Sigmoid colon (tissue), 7 donors: Measurements from ENCODE around the gene PXT1. TPM values are rescaled to one million over a fixed set of nuclear protein-coding genes. Genes with fewer than 3 reads are reported as not detected.
A peak's percentile ranks its signal among the peaks of the same experiment; 100 is the strongest.

Source experiments
- DNase-seq: peaks from one replicate; pipeline ENCODE4 v3.0.0-alpha.2; 2019
- H3K27ac ChIP-seq, 4 donors: fragments of 200-600 bp; sonication (generic); one replicate each; pipeline ENCODE4 v1.5.1; 2016 to 2019; ENCODE audit warnings: mild to moderate bottlenecking in 1 of 4
- H3K27me3 ChIP-seq, 3 donors: fragments of 200-600 bp; sonication (generic); one replicate each; pipeline ENCODE4 v1.5.1; 2019; ENCODE audit warnings: mild to moderate bottlenecking in 1 of 3
- H3K36me3 ChIP-seq, 4 donors: fragments of 200-600 bp; sonication (generic); one replicate each; pipeline ENCODE4 v1.5.1; 2016 to 2019
- H3K4me1 ChIP-seq, 4 donors: fragments of 200-600 bp; sonication (generic); one replicate each; pipeline ENCODE4 v1.5.1; 2017 to 2019
- H3K4me3 ChIP-seq, 4 donors: fragments of 200-600 bp; sonication (generic); one replicate each; pipeline ENCODE4 v1.5.1; 2017 to 2019; ENCODE audit warnings: mild to moderate bottlenecking in 2 of 4, moderate library complexity in 1 of 4
- H3K9me3 ChIP-seq, 4 donors: fragments of 200-600 bp in 3 of 4; sonication (generic) in 3 of 4; one replicate each; pipeline versions ENCODE4 v1.5.1 to v1.6.1; 2013 to 2019
- CTCF ChIP-seq, 4 experiments: fragments of 450-650 bp in 3 of 4; fragments of 200-600 bp in 1 of 4; IDR thresholded peaks; one replicate each; pipeline ENCODE4 v1.5.1; 2016 to 2019; ENCODE audit warnings: antibody characterized with exemption in 4 of 4, mild to moderate bottlenecking in 3 of 4, moderate library complexity in 2 of 4
- EP300 ChIP-seq, 4 donors: sonication (generic); formaldehyde crosslinking; IDR thresholded peaks; one replicate each; pipeline ENCODE4 v1.6.1; 2017; ENCODE audit warnings: antibody characterized with exemption in 4 of 4
- POLR2A ChIP-seq, 2 donors: fragments of 450-650 bp; IDR thresholded peaks; one replicate each; pipeline ENCODE4 v1.6.1; 2016; ENCODE audit warnings: antibody characterized with exemption in 2 of 2, mild to moderate bottlenecking in 2 of 2, moderate library complexity in 2 of 2
- POLR2AphosphoS5 ChIP-seq, 4 donors: sonication (generic); formaldehyde crosslinking; IDR thresholded peaks; one replicate each; pipeline ENCODE4 v1.6.1; 2017; ENCODE audit warnings: antibody characterized with exemption in 4 of 4
- WGBS, 2 donors: extraction: QIAGEN DNeasy Blood & Tissue Kit; methylation state at CpG; one replicate each; pipeline ENCODE4 v1.1.7; 2013; 5-methylcytosine and 5-hydroxymethylcytosine counted together
- intact Hi-C: fragments of 100-400 bp; cut with DNase I; formaldehyde crosslinking; loops from one replicate; pipeline ENCODE4 v1.15.1; 2023
- polyA plus RNA-seq, 3 donors: library from polyadenylated mRNA; stranded (reverse); fragments of 200-250 nt; gene quantifications; one replicate each; pipeline ENCODE4 v1.2.3, GENCODE V29; 2013
- total RNA-seq, 4 donors: library from RNA; depleted of rRNA; stranded (reverse); fragments of >200 nt; gene quantifications; one replicate each; pipeline ENCODE4 v1.1.0, GENCODE V29; 2016
- donor health status: healthy with polysubstance abuse.
- donor health status: Bipolar disorder and iron deficiency.
- donor health status: healthy.

Gene PXT1
- not detected for total RNA-seq
- polyA plus RNA-seq = not detected

GRCh38 chr6:36442671-36443470, at the start of gene PXT1, which contains the start of gene KCTD20:
Gene PXT1 (minus strand): TSS chr6:36442854. CDS start chr6:36426082, 16,772 bp downstream.
Gene KCTD20 (plus strand): TSS chr6:36443000. CDS start chr6:36470098, 27,098 bp downstream.
- Histone ChIP-seq H3K27ac (peak within 1 kb of the TSS; percentile 97 to 99 (median 98)), H3K27me3 (no peaks in the 10 kb centered on the region), H3K36me3 (no peaks in the 10 kb centered on the region), H3K9me3 (no peaks in the 10 kb centered on the region), H3K4me1 (peaks cover 2 to 41% (median 37%) of the 10 kb centered on the region in 4 donors), H3K4me3 (peak within 1 kb of the TSS; percentile 87 to 99 (median 94))
- WGBS, 2 donors = 0% methylated on average over 91 of the region's 91 CpGs
- TF ChIP-seq EP300 (IDR thresholded peaks at IDR 0.05) = peak in 2 of 4 donors; percentile 19 to 69
- TF ChIP-seq CTCF (IDR thresholded peaks at IDR 0.05) = no peak
- peak; percentile 67 to 92 (median 89) for TF ChIP-seq POLR2AphosphoS5 (IDR thresholded peaks at IDR 0.05)
- peak; percentile 32 to 69 for TF ChIP-seq POLR2A (IDR thresholded peaks at IDR 0.05)
- intact Hi-C loops = loop anchor here (1.0 to 5.0 kb wide), 3 partner anchors 20 to 152 kb away; partner anchors contain the start of genes SRSF3 and STK38
- peak; percentile 95 for DNase-seq

GRCh38 chr6:36492092-36492491, 49.4 kb upstream of the PXT1 start:
- Histone ChIP-seq H3K4me1 (peaks cover 0 to 27% (median 10%) of the 10 kb centered on the region in 4 donors), H3K27ac (no peak overlapping the region), H3K27me3 (no peaks in the 10 kb centered on the region), H3K9me3 (no peaks in the 10 kb centered on the region), H3K4me3 (no peak overlapping the region), H3K36me3 (peaks cover 10 to 53% (median 17%) of the 10 kb centered on the region in 4 donors)
- intact Hi-C loops = no loop called here
- DNase-seq = no peak
- TF ChIP-seq POLR2AphosphoS5 (IDR thresholded peaks at IDR 0.05) (no peak), CTCF (IDR thresholded peaks at IDR 0.05) (no peak), POLR2A (IDR thresholded peaks at IDR 0.05) (no peak), EP300 (IDR thresholded peaks at IDR 0.05) (no peak)
- WGBS, 2 donors = 91 to 94% methylated on average over 4 of the region's 4 CpGs

GRCh38 chr6:36491378-36491965, 48.8 kb upstream of the PXT1 start:
- 95% methylated on average over 7 of the region's 7 CpGs for WGBS, 2 donors
- Histone ChIP-seq H3K4me3 (no peak overlapping the region), H3K4me1 (peaks cover 0 to 27% (median 10%) of the 10 kb centered on the region in 4 donors), H3K27ac (no peak overlapping the region), H3K36me3 (peaks cover 10 to 53% (median 15%) of the 10 kb centered on the region in 4 donors), H3K9me3 (no peaks in the 10 kb centered on the region), H3K27me3 (no peaks in the 10 kb centered on the region)
- TF ChIP-seq POLR2AphosphoS5 (IDR thresholded peaks at IDR 0.05) (no peak), POLR2A (IDR thresholded peaks at IDR 0.05) (no peak), CTCF (IDR thresholded peaks at IDR 0.05) (no peak), EP300 (IDR thresholded peaks at IDR 0.05) (no peak)
- DNase-seq = no peak
- intact Hi-C loops = no loop called here

GRCh38 chr6:36489426-36489825, 46.8 kb upstream of the PXT1 start:
- Histone ChIP-seq H3K36me3 (peaks cover under 1 to 53% (median 6%) of the 10 kb centered on the region in 4 donors), H3K27me3 (no peaks in the 10 kb centered on the region), H3K4me1 (peaks cover 0 to 27% (median 10%) of the 10 kb centered on the region in 4 donors), H3K27ac (no peak overlapping the region), H3K4me3 (no peak overlapping the region), H3K9me3 (no peaks in the 10 kb centered on the region)
- TF ChIP-seq POLR2AphosphoS5 (IDR thresholded peaks at IDR 0.05) (no peak), POLR2A (IDR thresholded peaks at IDR 0.05) (no peak), EP300 (IDR thresholded peaks at IDR 0.05) (no peak), CTCF (IDR thresholded peaks at IDR 0.05) (no peak)
- DNase-seq = no peak
- intact Hi-C loops = no loop called here
- 88 to 90% methylated on average over 4 of the region's 4 CpGs for WGBS, 2 donors
